Measurements from ENCODE around the gene ZNF169.
"Not testable (repeated sequence)": the region's sequence is repeated elsewhere in the genome, so short reads cannot be mapped to it uniquely, and the experiment has no call there.

Gene ZNF169

DNA sequence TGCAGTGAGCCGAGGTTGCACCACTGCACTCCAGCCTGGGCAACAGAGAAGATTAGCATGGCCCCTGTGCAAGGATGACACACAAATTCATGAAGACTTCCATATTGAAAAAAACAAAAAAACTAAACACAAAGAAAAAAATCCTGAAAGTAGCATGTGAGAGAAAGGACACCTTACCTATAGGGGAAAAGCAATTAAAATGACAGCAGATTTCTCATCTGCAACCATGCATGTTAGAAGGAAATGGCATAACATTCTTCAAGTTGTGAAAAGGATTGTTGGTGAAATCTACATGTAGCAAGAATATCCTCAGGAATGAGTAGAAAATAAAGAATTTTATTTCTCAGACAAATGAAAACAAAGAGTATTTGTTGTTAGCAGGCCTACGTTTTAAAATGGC, 13.4 kb upstream of the ZNF169 start:
- H3K9ac ChIP-seq (ENCODE audit: low read depth, low read length) = no peak overlapping the region

GRCh38 chr9:94250456-94250855, 8.6 kb upstream of the ZNF169 start:
- Histone ChIP-seq H3K4me3 (ENCODE audit: low read depth, low read length) (no peak overlapping the region), H3K4me1 (ENCODE audit: control insufficient read depth, insufficient read depth, low read length) (no peaks in the 10 kb centered on the region), H3K36me3 (ENCODE audit: control insufficient read depth, insufficient read depth, low read length) (no peaks in the 10 kb centered on the region), H3K9me3 (ENCODE audit: control insufficient read depth, insufficient read depth, low read length) (no peaks in the 10 kb centered on the region), H3K27ac (ENCODE audit: low read depth, low read length) (no peak overlapping the region), H3K27me3 (ENCODE audit: control insufficient read depth, insufficient read depth, low read length) (no peaks in the 10 kb centered on the region), H3K9ac (ENCODE audit: low read depth, low read length) (no peak overlapping the region)

More for the DNA sequence above, 13.4 kb upstream of the ZNF169 start:
- Histone ChIP-seq H3K27me3 (ENCODE audit: control insufficient read depth, insufficient read depth, low read length) (no peaks in the 10 kb centered on the region), H3K4me1 (ENCODE audit: control insufficient read depth, insufficient read depth, low read length) (no peaks in the 10 kb centered on the region), H3K27ac (ENCODE audit: low read depth, low read length) (no peak overlapping the region), H3K4me3 (ENCODE audit: low read depth, low read length) (no peak overlapping the region), H3K36me3 (ENCODE audit: control insufficient read depth, insufficient read depth, low read length) (no peaks in the 10 kb centered on the region), H3K9me3 (ENCODE audit: control insufficient read depth, insufficient read depth, low read length) (no peaks in the 10 kb centered on the region)

- Histone ChIP-seq H3K4me1 (ENCODE audit: control insufficient read depth, insufficient read depth, low read length) (no peaks in the 10 kb centered on the region), H3K27me3 (ENCODE audit: control insufficient read depth, insufficient read depth, low read length) (no peaks in the 10 kb centered on the region), H3K9me3 (ENCODE audit: control insufficient read depth, insufficient read depth, low read length) (no peaks in the 10 kb centered on the region), H3K4me3 (ENCODE audit: low read depth, low read length) (no peak overlapping the region), H3K9ac (ENCODE audit: low read depth, low read length) (no peak overlapping the region), H3K27ac (ENCODE audit: low read depth, low read length) (no peak overlapping the region), H3K36me3 (ENCODE audit: control insufficient read depth, insufficient read depth, low read length) (no peaks in the 10 kb centered on the region)
Measured at GRCh38 chr9:94256007-94256406, 3.1 kb upstream of the ZNF169 start.

- H3K4me3 ChIP-seq (ENCODE audit: low read depth, low read length); H3K27ac ChIP-seq (ENCODE audit: low read depth, low read length); H3K4me1 ChIP-seq (ENCODE audit: control insufficient read depth, insufficient read depth, low read length); H3K36me3 ChIP-seq (ENCODE audit: control insufficient read depth, insufficient read depth, low read length); H3K27me3 ChIP-seq (ENCODE audit: control insufficient read depth, insufficient read depth, low read length); H3K9ac ChIP-seq (ENCODE audit: low read depth, low read length): not testable (repeated sequence)
- peaks cover 22% of the 10 kb centered on the region for H3K9me3 ChIP-seq (ENCODE audit: control insufficient read depth, insufficient read depth, low read length)
Measured at GRCh38 chr9:94265626-94266402, 6.7 kb downstream of the ZNF169 start.

GRCh38 chr9:94269264-94269663, 10.2 kb downstream of the ZNF169 start:
- Histone ChIP-seq H3K9ac (ENCODE audit: low read depth, low read length) (no peak overlapping the region), H3K27me3 (ENCODE audit: control insufficient read depth, insufficient read depth, low read length) (no peaks in the 10 kb centered on the region), H3K9me3 (ENCODE audit: control insufficient read depth, insufficient read depth, low read length) (peaks cover 22% of the 10 kb centered on the region), H3K36me3 (ENCODE audit: control insufficient read depth, insufficient read depth, low read length) (no peaks in the 10 kb centered on the region; the same call in 1 of the 2 replicates), H3K4me1 (ENCODE audit: control insufficient read depth, insufficient read depth, low read length) (no peaks in the 10 kb centered on the region), H3K4me3 (ENCODE audit: low read depth, low read length) (no peak overlapping the region), H3K27ac (ENCODE audit: low read depth, low read length) (no peak overlapping the region)

- Histone ChIP-seq H3K9me3 (ENCODE audit: control insufficient read depth, insufficient read depth, low read length) (peaks cover 22% of the 10 kb centered on the region), H3K4me3 (ENCODE audit: low read depth, low read length) (no peak overlapping the region), H3K36me3 (ENCODE audit: control insufficient read depth, insufficient read depth, low read length) (no peaks in the 10 kb centered on the region; the same call in 1 of the 2 replicates), H3K27me3 (ENCODE audit: control insufficient read depth, insufficient read depth, low read length) (no peaks in the 10 kb centered on the region), H3K4me1 (ENCODE audit: control insufficient read depth, insufficient read depth, low read length) (no peaks in the 10 kb centered on the region), H3K9ac (ENCODE audit: low read depth, low read length) (no peak overlapping the region), H3K27ac (ENCODE audit: low read depth, low read length) (no peak overlapping the region)
Measured at GRCh38 chr9:94270009-94270408, 10.9 kb downstream of the ZNF169 start.

DNA sequence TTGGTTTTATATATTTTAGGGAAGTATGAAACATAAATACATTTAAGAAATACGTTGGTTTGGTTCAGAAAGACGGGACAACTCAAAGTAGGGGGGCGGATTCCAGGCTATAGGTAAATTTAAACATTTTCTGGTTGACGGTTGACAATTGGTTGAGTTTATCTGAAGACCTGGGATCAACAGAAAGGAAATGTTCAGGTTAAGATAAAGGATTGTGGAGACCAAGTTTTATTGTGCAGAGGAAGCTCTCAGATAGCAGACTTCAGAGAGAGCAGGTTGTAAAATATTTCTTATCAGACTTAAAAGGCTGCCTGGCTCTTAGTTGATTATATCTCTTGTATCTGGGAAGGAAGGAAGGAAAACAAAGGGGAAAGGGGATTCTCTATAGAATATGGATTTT, 17.9 kb downstream of the ZNF169 start:
- H3K4me3 ChIP-seq (ENCODE audit: low read depth, low read length); H3K27ac ChIP-seq (ENCODE audit: low read depth, low read length); H3K4me1 ChIP-seq (ENCODE audit: control insufficient read depth, insufficient read depth, low read length); H3K9ac ChIP-seq (ENCODE audit: low read depth, low read length); H3K27me3 ChIP-seq (ENCODE audit: control insufficient read depth, insufficient read depth, low read length): not testable (repeated sequence)
- Histone ChIP-seq H3K36me3 (ENCODE audit: control insufficient read depth, insufficient read depth, low read length) (peaks cover 21% of the 10 kb centered on the region), H3K9me3 (ENCODE audit: control insufficient read depth, insufficient read depth, low read length) (peaks cover 13% of the 10 kb centered on the region)

- no peak overlapping the region for H3K9ac ChIP-seq (ENCODE audit: low read depth, low read length)
- no peaks in the 10 kb centered on the region for H3K27me3 ChIP-seq (ENCODE audit: control insufficient read depth, insufficient read depth, low read length)
- H3K9me3 ChIP-seq (ENCODE audit: control insufficient read depth, insufficient read depth, low read length) = peaks cover 13% of the 10 kb centered on the region
- H3K27ac ChIP-seq (ENCODE audit: low read depth, low read length) = no peak overlapping the region
- no peaks in the 10 kb centered on the region for H3K4me1 ChIP-seq (ENCODE audit: control insufficient read depth, insufficient read depth, low read length)
- H3K36me3 ChIP-seq (ENCODE audit: control insufficient read depth, insufficient read depth, low read length) = peaks cover 21% of the 10 kb centered on the region
- H3K4me3 ChIP-seq (ENCODE audit: low read depth, low read length) = no peak overlapping the region
Measured at GRCh38 chr9:94277885-94278536, 18.9 kb downstream of the ZNF169 start.

GRCh38 chr9:94280409-94280989, 21.4 kb downstream of the ZNF169 start:
- Histone ChIP-seq H3K36me3 (ENCODE audit: control insufficient read depth, insufficient read depth, low read length) (peaks cover 21% of the 10 kb centered on the region), H3K27ac (ENCODE audit: low read depth, low read length) (no peak overlapping the region), H3K27me3 (ENCODE audit: control insufficient read depth, insufficient read depth, low read length) (no peaks in the 10 kb centered on the region), H3K9me3 (ENCODE audit: control insufficient read depth, insufficient read depth, low read length) (peaks cover 13% of the 10 kb centered on the region), H3K4me3 (ENCODE audit: low read depth, low read length) (no peak overlapping the region), H3K4me1 (ENCODE audit: control insufficient read depth, insufficient read depth, low read length) (no peaks in the 10 kb centered on the region), H3K9ac (ENCODE audit: low read depth, low read length) (no peak overlapping the region)

DNA sequence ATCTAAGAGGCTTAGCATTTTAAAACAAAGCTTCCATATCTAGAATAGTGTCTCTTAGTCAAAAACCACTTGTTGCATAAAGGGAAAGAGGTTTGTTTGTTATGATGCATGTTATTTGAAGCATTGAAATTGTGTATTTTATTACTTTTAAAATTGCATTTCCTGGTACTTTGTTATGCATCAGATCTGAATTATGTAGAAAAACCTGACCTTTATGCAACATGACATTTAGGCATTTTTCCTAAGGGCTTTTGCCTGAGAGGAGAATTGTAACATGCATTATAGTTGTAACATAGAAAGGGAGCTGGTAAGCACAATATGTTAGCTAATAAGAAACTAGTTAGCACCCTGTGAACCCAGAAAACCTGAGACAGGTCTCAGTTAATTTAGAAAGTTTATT, 22.0 kb downstream of the ZNF169 start:
- Histone ChIP-seq H3K9ac (ENCODE audit: low read depth, low read length) (no peak overlapping the region), H3K4me3 (ENCODE audit: low read depth, low read length) (no peak overlapping the region), H3K27ac (ENCODE audit: low read depth, low read length) (no peak overlapping the region), H3K36me3 (ENCODE audit: control insufficient read depth, insufficient read depth, low read length) (peaks cover 21% of the 10 kb centered on the region), H3K27me3 (ENCODE audit: control insufficient read depth, insufficient read depth, low read length) (no peaks in the 10 kb centered on the region), H3K9me3 (ENCODE audit: control insufficient read depth, insufficient read depth, low read length) (peaks cover 13% of the 10 kb centered on the region), H3K4me1 (ENCODE audit: control insufficient read depth, insufficient read depth, low read length) (no peaks in the 10 kb centered on the region)

DNA sequence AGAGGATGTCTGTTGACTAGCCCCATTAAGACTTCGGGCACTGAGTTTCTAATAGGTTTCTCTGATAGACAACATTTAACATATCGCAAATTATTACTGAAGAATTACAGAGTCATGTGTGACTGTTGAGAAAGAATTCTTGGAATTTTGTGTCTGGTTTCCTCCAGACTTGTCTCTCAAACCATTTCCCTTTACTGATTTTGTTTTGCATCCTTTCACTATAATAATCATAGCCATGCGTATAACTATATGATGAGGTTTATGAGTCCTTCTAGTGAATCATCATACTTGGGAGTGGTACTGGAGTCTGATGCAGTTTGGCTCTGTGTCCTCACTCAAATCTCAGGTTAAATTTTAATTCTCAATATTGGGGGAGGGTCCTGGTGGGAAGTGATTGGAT, 27.0 kb downstream of the ZNF169 start:
- H3K4me3 ChIP-seq (ENCODE audit: low read depth, low read length) = no peak overlapping the region
- H3K36me3 ChIP-seq (ENCODE audit: control insufficient read depth, insufficient read depth, low read length) = peaks cover 13% of the 10 kb centered on the region; the same call in 1 of the 2 replicates
- no peak overlapping the region for H3K9ac ChIP-seq (ENCODE audit: low read depth, low read length)

More for the DNA sequence above, 27.0 kb downstream of the ZNF169 start:
- no peaks in the 10 kb centered on the region for H3K9me3 ChIP-seq (ENCODE audit: control insufficient read depth, insufficient read depth, low read length)
- no peaks in the 10 kb centered on the region for H3K4me1 ChIP-seq (ENCODE audit: control insufficient read depth, insufficient read depth, low read length)
- no peaks in the 10 kb centered on the region for H3K27me3 ChIP-seq (ENCODE audit: control insufficient read depth, insufficient read depth, low read length)
- H3K27ac ChIP-seq (ENCODE audit: low read depth, low read length) = no peak overlapping the region
